Esophagus muscularis mucosa (tissue), 4 donors: ENCODE measurements around the gene HCFC1. TPM values are rescaled to one million over a fixed set of nuclear protein-coding genes. Genes with fewer than 3 reads are reported as not detected.

ENCODE experiments used
- DNase-seq: peaks from one replicate; pipeline ENCODE4 v3.0.0-alpha.2; 2017; ENCODE audit errors: extremely low spot score
- H3K27ac ChIP-seq, 4 donors: fragments of 200-600 bp; sonication (generic); replicated peaks in 1 of 4; 1 replicate in 3 of 4; 2 replicates in 1 of 4; pipeline ENCODE4 v1.5.1; 2016 to 2019; ENCODE audit warnings: mild to moderate bottlenecking in 1 of 4
- H3K27me3 ChIP-seq, 4 donors: fragments of 200-600 bp; sonication (generic); one replicate each; pipeline versions ENCODE4 v1.5.1 to v1.6.0; 2016 to 2019
- H3K36me3 ChIP-seq, 4 donors: fragments of 200-600 bp; sonication (generic); one replicate each; pipeline ENCODE4 v1.5.1; 2016 to 2019
- H3K4me1 ChIP-seq, 4 donors: fragments of 200-600 bp; sonication (generic); one replicate each; pipeline ENCODE4 v1.5.1; 2016 to 2019
- H3K4me3 ChIP-seq, 4 donors: fragments of 200-600 bp; sonication (generic); 1 replicate in 2 of 4; 2 replicates in 2 of 4; pipeline ENCODE4 v1.5.1; 2016 to 2019; ENCODE audit warnings: mild to moderate bottlenecking in 4 of 4, moderate library complexity in 1 of 4
- H3K9me3 ChIP-seq, 4 donors: fragments of 200-600 bp; sonication (generic); 1 replicate in 3 of 4; 2 replicates in 1 of 4; pipeline ENCODE4 v1.5.1; 2016 to 2019
- CTCF ChIP-seq, 3 experiments: fragments of 200-600 bp in 2 of 3; fragments of 450-650 bp in 1 of 3; sonication (generic) in 2 of 3; IDR thresholded peaks; one replicate each; pipeline ENCODE4 v1.5.1; 2017 to 2019; ENCODE audit warnings: antibody characterized with exemption in 3 of 3, mild to moderate bottlenecking in 2 of 3, moderate library complexity in 1 of 3
- EP300 ChIP-seq: sonication (generic); formaldehyde crosslinking; IDR thresholded peaks from one replicate; pipeline ENCODE4 v1.6.1; 2017; ENCODE audit warnings: antibody characterized with exemption
- POLR2A ChIP-seq: fragments of 450-650 bp; IDR thresholded peaks from one replicate; pipeline ENCODE4 v1.6.1; 2017; ENCODE audit warnings: antibody characterized with exemption, moderate library complexity, mild to moderate bottlenecking, low read depth
- POLR2AphosphoS5 ChIP-seq, 2 donors: sonication (generic); formaldehyde crosslinking; IDR thresholded peaks; one replicate each; pipeline ENCODE4 v1.6.1; 2017; ENCODE audit warnings: antibody characterized with exemption in 2 of 2
- WGBS: methylation state at CpG from one replicate; pipeline ENCODE4 v1.1.5; 2018; 5-methylcytosine and 5-hydroxymethylcytosine counted together
- intact Hi-C: fragments of 100-400 bp; cut with DNase I; formaldehyde crosslinking; loops from one replicate; pipeline ENCODE4 v1.15.1; 2023
- total RNA-seq, 4 donors: library from RNA; depleted of rRNA; stranded (reverse); fragments of >200 nt; gene quantifications; one replicate each; pipeline versions ENCODE4 v1.1.0 to v1.2.1, GENCODE V29; 2016

Gene HCFC1
- total RNA-seq, 4 donors from 2014 or later, result 50.7 to 102 (median 60.8) TPM

GRCh38 chrX:153944800-153945150 is 26.8 kb downstream of the HCFC1 start:
- intact Hi-C loops, result no loop called here
- Histone ChIP-seq H3K36me3 (peaks cover 0 to 17% (median 2%) of the 10 kb centered on the region in 4 donors), H3K27me3 (no peaks in the 10 kb centered on the region), H3K4me1 (peaks cover 12 to 45% (median 31%) of the 10 kb centered on the region in 4 donors), H3K4me3 (peak overlapping the region; percentile 40 to 49 (median 42)), H3K9me3 (no peaks in the 10 kb centered on the region), H3K27ac (peak overlapping the region in 1 of 4 donors; percentile 41)
- DNase-seq, result no peak
- no peak for TF ChIP-seq EP300
- TF ChIP-seq POLR2AphosphoS5 (IDR thresholded peaks at IDR 0.05), result no peak
- TF ChIP-seq POLR2A, result no peak
- TF ChIP-seq CTCF (IDR thresholded peaks at IDR 0.05), result no peak
- WGBS, result 76% methylated on average over 6 of the region's 6 CpGs

- no peaks in the 10 kb centered on the region for H3K9me3 ChIP-seq
- H3K27me3 ChIP-seq, result no peaks in the 10 kb centered on the region
- H3K36me3 ChIP-seq, result peaks cover 0 to 12% (median 0%) of the 10 kb centered on the region in 4 donors
- H3K4me3 ChIP-seq, result peak within 1 kb of the TSS; percentile 40 to 49 (median 42)
- TF ChIP-seq EP300 (no peak), CTCF (IDR thresholded peaks at IDR 0.05) (no peak), POLR2A (no peak), POLR2AphosphoS5 (IDR thresholded peaks at IDR 0.05) (no peak)
- intact Hi-C loops, result no loop called here
- H3K27ac ChIP-seq, result peak within 1 kb of the TSS in 2 of 4 donors; percentile 41 to 44
- no peak for DNase-seq
- H3K4me1 ChIP-seq, result peaks cover 12 to 40% (median 26%) of the 10 kb centered on the region in 4 donors
- 73% methylated on average over 11 of the region's 31 CpGs for WGBS
Observed at GRCh38 chrX:153944140-153944799, 27.3 kb downstream of the HCFC1 start, which contains the start of gene RENBP. RENBP (minus strand) TSS chrX:153944643; CDS start chrX:153944610, 33 bp downstream.

DNA sequence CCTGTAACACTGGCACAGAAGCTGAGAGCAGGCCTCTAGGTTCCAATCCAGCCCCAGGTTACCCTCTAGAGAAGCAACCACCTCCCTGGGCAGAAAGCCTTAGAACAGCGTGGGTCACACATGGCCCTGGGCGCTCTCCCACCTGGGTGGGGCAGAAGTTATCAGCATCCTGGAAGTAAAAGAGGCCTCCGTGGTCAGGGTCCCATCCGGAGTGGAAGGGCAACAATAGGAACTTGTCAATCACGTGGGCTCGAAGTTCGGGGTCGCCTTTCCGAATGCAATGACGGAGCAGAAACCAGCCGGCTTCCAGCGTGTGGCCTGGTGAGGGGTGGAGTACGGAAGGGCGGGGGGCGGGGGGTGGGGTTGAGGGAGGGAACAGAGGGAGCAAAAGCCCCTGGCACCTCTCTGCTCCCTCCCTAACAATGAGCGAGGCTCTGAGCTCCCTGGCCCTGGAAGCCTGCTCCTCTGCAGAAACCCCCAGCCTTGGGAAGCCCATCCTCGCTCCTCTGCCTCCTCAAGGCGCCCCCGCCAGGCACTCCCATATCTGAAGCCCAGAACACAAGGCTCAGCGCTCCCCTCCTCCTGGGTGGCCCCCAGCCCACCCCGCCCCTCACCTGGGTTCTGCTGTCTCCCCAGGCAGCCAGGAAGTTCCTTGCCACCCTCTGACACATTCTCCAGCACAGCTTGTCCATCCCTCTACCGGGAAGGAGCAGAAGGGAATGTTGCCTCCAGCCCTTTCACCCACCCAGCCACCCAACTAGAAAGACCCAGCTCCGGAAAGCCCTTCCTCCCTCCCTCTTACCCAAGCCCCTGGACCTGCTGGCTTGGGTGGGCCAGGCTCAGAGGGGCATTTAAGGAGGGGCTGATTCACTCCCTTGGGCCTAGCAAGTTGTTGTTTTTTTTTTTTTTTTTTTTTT is 30.0 kb downstream of the HCFC1 start:
- no peak for DNase-seq
- H3K27ac ChIP-seq, result no peak overlapping the region
- TF ChIP-seq CTCF (IDR thresholded peaks at IDR 0.05) (no peak), POLR2A (no peak), EP300 (no peak), POLR2AphosphoS5 (IDR thresholded peaks at IDR 0.05) (no peak)
- intact Hi-C loops, result no loop called here
- no peaks in the 10 kb centered on the region for H3K27me3 ChIP-seq
- peaks cover 0 to 13% (median 8%) of the 10 kb centered on the region in 4 donors for H3K4me1 ChIP-seq
- H3K36me3 ChIP-seq, result no peaks in the 10 kb centered on the region
- 54% methylated on average over 20 of the region's 23 CpGs for whole genome bisulfite sequencing
- H3K4me3 ChIP-seq, result peak overlapping the region in 2 of 4 donors; percentile 9 to 25
- H3K9me3 ChIP-seq, result no peaks in the 10 kb centered on the region

GRCh38 chrX:153939573-153939972 is 32.0 kb downstream of the HCFC1 start:
- no peaks in the 10 kb centered on the region for H3K9me3 ChIP-seq
- intact Hi-C loops, result no loop called here
- WGBS, result 72% methylated on average over 7 of the region's 7 CpGs

GRCh38 chrX:153938226-153938786 is 33.3 kb downstream of the HCFC1 start:
- Histone ChIP-seq H3K36me3 (peaks cover 0 to 3% (median under 1%) of the 10 kb centered on the region in 4 donors), H3K4me1 (peaks cover 13 to 28% (median 17%) of the 10 kb centered on the region in 4 donors), H3K9me3 (no peaks in the 10 kb centered on the region), H3K4me3 (no peak overlapping the region), H3K27me3 (no peaks in the 10 kb centered on the region), H3K27ac (no peak overlapping the region)
- TF ChIP-seq EP300 (no peak), POLR2A (no peak), CTCF (IDR thresholded peaks at IDR 0.05) (no peak), POLR2AphosphoS5 (IDR thresholded peaks at IDR 0.05) (no peak)
- intact Hi-C loops, result no loop called here
- 80% methylated on average over 10 of the region's 10 CpGs for WGBS
- DNase-seq, result no peak

More at GRCh38 chrX:153939573-153939972, 32.0 kb downstream of the HCFC1 start:
- no peaks in the 10 kb centered on the region for H3K27me3 ChIP-seq
- TF ChIP-seq POLR2A, result no peak
- H3K4me1 ChIP-seq, result peaks cover 3 to 16% (median 14%) of the 10 kb centered on the region in 4 donors
- H3K27ac ChIP-seq, result no peak overlapping the region
- H3K4me3 ChIP-seq, result no peak overlapping the region
- no peak for DNase-seq
- H3K36me3 ChIP-seq, result no peaks in the 10 kb centered on the region
